IMR-90 (cell line): ENCODE data around the gene ROCK1. TPM values are rescaled to one million over a fixed set of nuclear protein-coding genes. Genes with fewer than 3 reads are reported as not detected.

Experiments used
- ATAC-seq: fragments of 200-7000 bp; cut with Tn5 transposase; 2 replicates; pipeline ENCODE4 v1.9.1; 2020; ENCODE audit warnings: low read depth, mild to moderate bottlenecking, moderate library complexity
- BruUV-seq: library from RNA; stranded (reverse); fragments of 400-500 nt; replicated peaks from 2 replicates; lab custom pipeline; 2021; lab: Mats Ljungman, UMichigan
- CTCF ChIA-PET: fragments of 300-600 bp; formaldehyde crosslinking; extraction: SDS; loops from one replicate; lab custom pipeline; 2021; ENCODE audit warnings: antibody characterized with exemption; lab: Yijun Ruan, JAX
- POLR2A ChIA-PET: fragments of 300-600 bp; sonication (Branson Sonifier 250); formaldehyde crosslinking; loops from one replicate; lab custom pipeline; 2022; ENCODE audit warnings: antibody characterized with exemption; ENCODE audit not compliant: unreplicated experiment; lab: Charles Lee
- DNase-seq: peaks from one replicate; pipeline ENCODE4 v3.0.0; 2013
- H2AFZ ChIP-seq: replicated peaks from 2 replicates; pipeline ENCODE3; 2013; ENCODE audit warnings: low read length, mild to moderate bottlenecking; ENCODE audit not compliant: poor library complexity
- H2AK5ac ChIP-seq: 2 replicates; pipeline ENCODE4 v1.6.1; 2013; ENCODE audit warnings: low read depth, low read length, inconsistent platforms
- H2AK9ac ChIP-seq: replicated peaks from 2 replicates; pipeline ENCODE3; 2013; ENCODE audit warnings: mild to moderate bottlenecking, low read depth, low read length, moderate library complexity; ENCODE audit not compliant: poor library complexity
- H2BK120ac ChIP-seq: 2 replicates; pipeline ENCODE4 v1.6.1; 2013; ENCODE audit warnings: low read depth, low read length, inconsistent platforms
- H2BK15ac ChIP-seq: 3 replicates; pipeline ENCODE4 v1.6.1; 2013; ENCODE audit warnings: low read depth, low read length, inconsistent platforms
- H2BK20ac ChIP-seq: 2 replicates; pipeline ENCODE4 v1.6.1; 2013; ENCODE audit warnings: low read depth, mild to moderate bottlenecking, inconsistent platforms, low read length, moderate library complexity
- H2BK5ac ChIP-seq: 2 replicates; pipeline ENCODE4 v1.6.1; 2013; ENCODE audit warnings: mild to moderate bottlenecking, low read depth, low read length, inconsistent platforms; ENCODE audit not compliant: poor library complexity, severe bottlenecking
- H3K14ac ChIP-seq: replicated peaks from 2 replicates; pipeline ENCODE4 v1.6.1; 2013; ENCODE audit warnings: low read depth, low read length, inconsistent platforms
- H3K18ac ChIP-seq: 2 replicates; pipeline ENCODE4 v1.6.1; 2013; ENCODE audit warnings: low read depth, low read length, control low read depth
- H3K23ac ChIP-seq: 2 replicates; pipeline ENCODE4 v1.6.1; 2013; ENCODE audit warnings: low read depth, low read length, inconsistent platforms
- H3K27ac ChIP-seq: 2 replicates; pipeline ENCODE4 v1.5.1; 2013; ENCODE audit warnings: mild to moderate bottlenecking, control low read depth, low read length; ENCODE audit not compliant: insufficient read depth
- H3K27me3 ChIP-seq: 2 replicates; pipeline ENCODE4 v1.6.1; 2013; ENCODE audit warnings: low read length; ENCODE audit not compliant: control insufficient read depth, insufficient read depth
- H3K36me3 ChIP-seq: 2 replicates; pipeline ENCODE4 v1.6.1; 2013; ENCODE audit warnings: low read length, mixed read lengths; ENCODE audit not compliant: control insufficient read depth, insufficient read depth
- H3K4ac ChIP-seq: 2 replicates; pipeline ENCODE4 v1.6.1; 2013; ENCODE audit warnings: low read depth, low read length, inconsistent platforms
- H3K4me1 ChIP-seq: 2 replicates; pipeline ENCODE4 v1.6.1; 2013; ENCODE audit warnings: low read length, mixed read lengths; ENCODE audit not compliant: control insufficient read depth, insufficient read depth
- H3K4me2 ChIP-seq: 2 replicates; pipeline ENCODE4 v1.6.1; 2013; ENCODE audit warnings: low read depth, mild to moderate bottlenecking, control low read depth, low read length, moderate library complexity
- H3K4me3 ChIP-seq: 2 replicates; pipeline ENCODE4 v1.5.1; 2013; ENCODE audit warnings: low read depth, mild to moderate bottlenecking, control low read depth, low read length, moderate library complexity; ENCODE audit not compliant: insufficient read depth
- H3K56ac ChIP-seq: 2 replicates; pipeline ENCODE4 v1.6.1; 2013; ENCODE audit warnings: low read length, inconsistent platforms; ENCODE audit not compliant: insufficient read depth; ENCODE audit errors: extremely low read depth
- H3K79me1 ChIP-seq, 2 experiments: 2 replicates each; pipeline ENCODE4 v1.6.1; 2013; ENCODE audit warnings: low read length in 2 of 2, inconsistent platforms in 1 of 2, low read depth in 1 of 2
- H3K9ac ChIP-seq: 2 replicates; pipeline ENCODE4 v1.6.1; 2013; ENCODE audit warnings: low read depth, low read length, control low read depth
- H3K9me1 ChIP-seq: 2 replicates; pipeline ENCODE4 v1.6.1; 2013; ENCODE audit warnings: low read length, inconsistent platforms; ENCODE audit not compliant: insufficient read depth
- H3K9me3 ChIP-seq: 2 replicates; pipeline ENCODE4 v1.6.1; 2013; ENCODE audit warnings: low read length; ENCODE audit not compliant: control insufficient read depth, insufficient read depth
- H4K20me1 ChIP-seq: 2 replicates; pipeline ENCODE4 v1.6.1; 2013; ENCODE audit warnings: low read length, inconsistent platforms; ENCODE audit not compliant: insufficient read depth
- H4K5ac ChIP-seq: 2 replicates; pipeline ENCODE4 v1.6.1; 2013; ENCODE audit warnings: mild to moderate bottlenecking, low read depth, low read length, control low read depth
- H4K8ac ChIP-seq, 2 experiments: 2 replicates each; pipeline ENCODE4 v1.6.1; 2013; ENCODE audit warnings: low read depth in 2 of 2, low read length in 2 of 2, control low read depth in 1 of 2, inconsistent platforms in 1 of 2
- H4K91ac ChIP-seq: 2 replicates; pipeline ENCODE4 v1.6.1; 2013; ENCODE audit warnings: low read depth, low read length, inconsistent platforms; ENCODE audit not compliant: insufficient read depth
- CEBPB ChIP-seq: IDR thresholded peaks from 2 replicates; pipeline ENCODE4 v1.6.1; 2012; ENCODE audit warnings: low read depth, low read length, improper control_type of control experiment
- FOS ChIP-seq: fragments of 150-350 bp; IDR thresholded peaks from 2 replicates; pipeline ENCODE4 v1.6.1; 2016; ENCODE audit warnings: low read depth, low read length
- MAFK ChIP-seq: IDR thresholded peaks from 2 replicates; pipeline ENCODE4 v1.6.1; 2012; ENCODE audit warnings: low read depth, low read length, improper control_type of control experiment
- NFE2L2 ChIP-seq: fragments of 150-350 bp; IDR thresholded peaks from 2 replicates; pipeline ENCODE4 v1.6.1; 2016; ENCODE audit warnings: low read depth, mild to moderate bottlenecking, low read length
- RAD21 ChIP-seq: IDR thresholded peaks from 2 replicates; pipeline ENCODE4 v1.6.1; 2012; ENCODE audit warnings: low read length, improper control_type of control experiment
- dilution Hi-C: fragments of 300-500 bp; cut with HindIII; formaldehyde crosslinking; loops from one replicate; pipeline ENCODE4 v1.14.3; 2018; ENCODE audit warnings: low sequenced_read_pairs; ENCODE audit not compliant: unreplicated experiment
- in situ Hi-C: fragments of 300-500 bp; cut with MboI; formaldehyde crosslinking; loops from 3 replicates; pipeline ENCODE4 v1.14.3; 2019; ENCODE audit warnings: low sequenced_read_pairs, inconsistent platforms, mixed read lengths
- intact Hi-C: fragments of 100-400 bp; cut with micrococcal nuclease; formaldehyde crosslinking; loops from 2 replicates; pipeline ENCODE4 v1.10.0; 2022
- polyA plus RNA-seq, 3 experiments: library from polyadenylated mRNA; depleted of rRNA; stranded (reverse); fragments of >200 nt; gene quantifications; 2 replicates each; pipeline ENCODE4 v1.2.3, GENCODE V29; 2012; ENCODE audit warnings: low replicate concordance in 1 of 3
- total RNA-seq: library from RNA; depleted of rRNA; stranded (reverse); fragments of >200 nt; gene quantifications from 2 replicates; pipeline ENCODE4 v1.2.3, GENCODE V29; 2012

Gene ROCK1
- total and polyA plus RNA-seq, 2 of the 4 experiments (the other 2 are of a cell fraction): 9.9 to 17.0 TPM

DNA sequence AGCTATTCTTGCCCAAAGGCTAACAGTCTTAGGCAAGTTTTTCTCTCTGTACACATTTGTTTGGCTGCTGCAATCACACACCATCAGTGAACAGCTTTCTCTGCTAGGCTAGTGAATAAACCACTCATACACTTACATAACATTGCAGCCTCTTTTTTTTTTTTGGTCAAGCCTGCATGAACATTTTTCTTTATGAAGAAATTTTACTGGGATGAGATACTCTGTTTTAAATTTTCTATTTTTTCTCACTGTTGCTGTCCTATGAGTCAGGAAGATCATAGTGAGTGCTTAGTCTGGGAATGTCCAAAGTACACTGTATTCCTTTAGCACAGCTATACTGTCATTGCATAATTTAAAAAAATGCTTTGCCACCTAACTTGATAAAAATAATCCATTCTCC lies 58.5 kb downstream of the ROCK1 start:
- Histone ChIP-seq H2BK5ac (no peak overlapping the region), H3K9ac (no peak overlapping the region), H3K4ac (no peak overlapping the region), H4K5ac (no peak overlapping the region), H3K36me3 (no peaks in the 10 kb centered on the region), H3K79me1 (peaks cover 35 to 64% of the 10 kb centered on the region in 2 experiments), H4K91ac (no peak overlapping the region), H2AK5ac (no peak overlapping the region), H3K4me1 (peaks cover 10% of the 10 kb centered on the region), H3K27me3 (no peaks in the 10 kb centered on the region), H3K18ac (no peak overlapping the region), H4K20me1 (peaks cover 53% of the 10 kb centered on the region), H3K9me3 (no peaks in the 10 kb centered on the region), H2BK120ac (no peak overlapping the region), H2AFZ (no peak overlapping the region), H2BK20ac (no peak overlapping the region), H3K4me2 (no peak overlapping the region), H4K8ac (no peak overlapping the region), H2BK15ac (no peak overlapping the region), H3K14ac (no peak overlapping the region), H3K9me1 (peaks cover 12% of the 10 kb centered on the region), H3K56ac (no peak overlapping the region), H3K27ac (no peak overlapping the region), H3K23ac (no peak overlapping the region), H2AK9ac (no peak overlapping the region), H3K4me3 (no peak overlapping the region)
- DNase-seq (peak; percentile 90), ATAC-seq (peak; percentile 94)
- no TSS peak for BruUV-seq
- ChIA-PET CTCF (interaction anchor here (0.7 kb wide), 1 partner anchor 97 kb away, joined by 4 read pairs; no protein-coding TSS in a partner anchor), POLR2A (interaction anchor here (0.5 to 1.0 kb wide), 2 partner anchors 58 to 464 kb away, joined by 3 to 4 read pairs; partner anchors contain the start of gene ROCK1)
- dilution Hi-C loops: no loop called here
- no peak for TF ChIP-seq RAD21
- peak; percentile 92 for TF ChIP-seq FOS
- TF ChIP-seq CEBPB: peak; percentile 88
- TF ChIP-seq MAFK: 0 out of 2 replicates have a peak, but pooled peaks have one; percentile 24
- no peak for TF ChIP-seq NFE2L2
- in situ Hi-C loops: loop anchor here (5.0 to 10.0 kb wide), 2 partner anchors 59 to 112 kb away; partner anchors contain the start of gene ROCK1
- intact Hi-C loops: loop anchor here (5.0 kb wide), 5 partner anchors 44 to 389 kb away; partner anchors contain the start of gene ROCK1
